ENCODE data around the gene SLITRK2. TPM values are rescaled to one million over a fixed set of nuclear protein-coding genes. Genes with fewer than 3 reads are reported as not detected.

The SLITRK2 gene
- total and polyA plus RNA-seq, 2 donors, result 0.80 to 0.84 TPM

DNA sequence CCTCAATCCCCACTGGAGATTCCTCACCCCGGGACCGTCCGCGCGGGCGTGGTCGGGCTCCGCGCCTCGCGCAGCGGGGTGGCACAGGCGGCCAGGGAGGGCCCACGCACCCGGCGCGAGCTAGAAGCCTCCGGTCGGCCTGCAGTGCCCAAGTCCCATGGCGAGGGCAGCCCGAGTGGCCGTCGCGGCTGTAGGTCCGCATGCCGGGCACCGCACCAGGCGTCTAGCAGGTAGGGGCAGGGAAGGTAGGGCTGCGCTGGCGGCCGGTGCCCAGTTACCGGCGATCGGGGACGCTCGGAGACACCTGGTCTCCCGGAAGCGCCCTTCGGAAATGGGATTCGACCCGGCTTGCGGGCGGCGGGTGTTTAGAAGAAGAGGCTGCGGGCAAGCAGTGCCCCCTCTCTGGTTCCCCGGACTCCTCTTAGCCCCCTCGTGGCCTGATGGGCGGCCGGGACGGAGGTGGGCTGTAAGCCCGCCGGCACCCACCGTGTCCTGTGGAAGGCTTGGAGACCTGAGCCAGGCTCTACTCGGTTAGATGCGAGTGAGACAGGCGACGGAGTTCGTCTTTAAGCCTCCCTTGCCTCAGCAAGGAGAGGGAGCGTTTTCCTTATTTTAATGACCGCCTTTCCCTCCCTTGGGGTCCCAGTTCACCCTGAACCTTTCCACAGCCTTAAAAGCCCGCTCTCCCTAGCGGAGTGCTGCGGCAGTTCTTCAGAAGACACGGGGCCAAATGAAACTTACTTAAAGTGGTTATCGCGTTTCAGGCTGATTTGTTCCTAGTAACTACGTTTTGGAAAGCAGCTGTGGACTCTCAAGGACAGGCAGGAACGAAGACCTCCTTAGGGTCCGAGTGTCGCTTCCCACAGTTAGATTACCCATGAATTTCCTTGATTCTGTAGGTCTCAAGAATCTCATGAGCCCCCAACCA is 821 bp downstream of the SLITRK2 start:
- Histone ChIP-seq H3K27ac (ENCODE audit: low read depth in 1 of 2, low read length in 1 of 2) (no peak overlapping the region), H3K36me3 (ENCODE audit: control insufficient read depth in 2 of 2, insufficient read depth in 2 of 2, low read length in 1 of 2) (no peaks in the 10 kb centered on the region), H3K4me1 (ENCODE audit: control insufficient read depth in 2 of 2, insufficient read depth in 2 of 2, low read length in 2 of 2) (no peaks in the 10 kb centered on the region), H3K27me3 (ENCODE audit: control insufficient read depth in 2 of 2, insufficient read depth in 1 of 2, low read length in 1 of 2) (peaks cover 0 to 54% of the 10 kb centered on the region in 2 donors), H3K4me3 (ENCODE audit: low read length in 2 of 2) (peak overlapping the region; percentile 5 to 11), H3K9me3 (ENCODE audit: control insufficient read depth in 2 of 2, insufficient read depth in 1 of 2, low read length in 1 of 2) (no peaks in the 10 kb centered on the region)
- 3% methylated on average over 70 of the region's 70 CpGs for WGBS
- no peak for DNase-seq (ENCODE audit: low read depth in 6 of 9, low spot score in 9 of 9)

DNA sequence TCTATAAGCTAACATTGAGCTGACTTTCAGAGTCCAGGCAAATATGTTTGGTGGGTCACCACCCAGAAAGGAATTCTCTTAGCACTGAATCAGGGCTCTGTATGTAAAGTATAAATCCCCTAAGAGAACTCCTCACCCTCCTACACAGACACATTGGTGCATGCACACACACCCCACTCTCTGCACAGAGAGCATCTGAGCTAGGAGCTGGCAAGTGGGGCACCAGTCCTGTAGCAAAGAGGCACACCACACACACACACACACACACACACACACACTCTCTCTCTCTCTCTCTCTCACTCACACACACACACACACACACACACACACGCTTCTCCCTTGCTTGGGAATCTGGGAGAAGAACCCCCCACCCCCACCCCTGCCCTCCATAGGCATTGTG is 3.2 kb downstream of the SLITRK2 start:
- Histone ChIP-seq H3K4me3 (ENCODE audit: low read length in 2 of 2) (no peak overlapping the region), H3K27ac (ENCODE audit: low read depth in 1 of 2, low read length in 1 of 2) (no peak overlapping the region), H3K4me1 (ENCODE audit: control insufficient read depth in 2 of 2, insufficient read depth in 2 of 2, low read length in 2 of 2) (no peaks in the 10 kb centered on the region), H3K36me3 (ENCODE audit: control insufficient read depth in 2 of 2, insufficient read depth in 2 of 2, low read length in 1 of 2) (no peaks in the 10 kb centered on the region), H3K27me3 (ENCODE audit: control insufficient read depth in 2 of 2, insufficient read depth in 1 of 2, low read length in 1 of 2) (peaks cover 0 to 54% of the 10 kb centered on the region in 2 donors), H3K9me3 (ENCODE audit: control insufficient read depth in 2 of 2, insufficient read depth in 1 of 2, low read length in 1 of 2) (no peaks in the 10 kb centered on the region)
- 14% methylated on average over 1 of the region's 1 CpG for WGBS
- no peak for DNase-seq (ENCODE audit: low read depth in 6 of 9, low spot score in 9 of 9)

DNA sequence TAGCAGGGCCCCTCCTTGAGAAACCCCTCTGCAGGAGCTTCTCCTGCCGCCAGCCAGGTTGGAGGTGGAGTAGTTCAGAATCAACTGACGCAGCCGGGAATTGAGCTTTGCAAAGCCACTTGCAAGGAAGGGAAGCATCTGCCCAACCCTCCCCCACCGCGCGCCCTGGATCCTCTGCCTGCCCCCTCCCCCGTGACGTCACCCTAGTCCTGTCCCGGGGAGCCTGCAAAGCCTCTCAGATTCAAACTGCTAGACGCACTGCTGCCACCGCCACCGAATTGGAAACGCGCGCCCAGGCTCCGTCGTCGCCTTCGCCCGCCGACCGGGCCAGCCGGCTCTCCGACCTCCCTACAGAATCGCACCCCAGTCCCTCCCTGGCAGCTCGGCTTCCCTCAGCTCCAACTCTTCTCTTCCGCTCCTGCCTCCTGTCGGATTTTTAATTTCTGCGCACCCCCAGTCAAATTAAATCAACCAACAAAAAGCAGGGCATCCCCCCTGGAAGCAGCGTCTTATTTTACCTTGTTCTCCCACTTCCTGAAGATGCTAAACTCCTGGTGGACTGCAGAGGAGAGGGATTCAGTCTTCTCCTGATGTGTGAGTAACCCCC is 3.8 kb downstream of the SLITRK2 start:
- no peak for DNase-seq (ENCODE audit: low read depth in 6 of 9, low spot score in 9 of 9)
- Histone ChIP-seq H3K4me3 (ENCODE audit: low read length in 2 of 2) (no peak overlapping the region), H3K27me3 (ENCODE audit: control insufficient read depth in 2 of 2, insufficient read depth in 1 of 2, low read length in 1 of 2) (peaks cover 0 to 54% of the 10 kb centered on the region in 2 donors), H3K27ac (ENCODE audit: low read depth in 1 of 2, low read length in 1 of 2) (no peak overlapping the region), H3K9me3 (ENCODE audit: control insufficient read depth in 2 of 2, insufficient read depth in 1 of 2, low read length in 1 of 2) (no peaks in the 10 kb centered on the region), H3K36me3 (ENCODE audit: control insufficient read depth in 2 of 2, insufficient read depth in 2 of 2, low read length in 1 of 2) (no peaks in the 10 kb centered on the region), H3K4me1 (ENCODE audit: control insufficient read depth in 2 of 2, insufficient read depth in 2 of 2, low read length in 2 of 2) (no peaks in the 10 kb centered on the region)
- WGBS, result 5% methylated on average over 30 of the region's 30 CpGs

DNA sequence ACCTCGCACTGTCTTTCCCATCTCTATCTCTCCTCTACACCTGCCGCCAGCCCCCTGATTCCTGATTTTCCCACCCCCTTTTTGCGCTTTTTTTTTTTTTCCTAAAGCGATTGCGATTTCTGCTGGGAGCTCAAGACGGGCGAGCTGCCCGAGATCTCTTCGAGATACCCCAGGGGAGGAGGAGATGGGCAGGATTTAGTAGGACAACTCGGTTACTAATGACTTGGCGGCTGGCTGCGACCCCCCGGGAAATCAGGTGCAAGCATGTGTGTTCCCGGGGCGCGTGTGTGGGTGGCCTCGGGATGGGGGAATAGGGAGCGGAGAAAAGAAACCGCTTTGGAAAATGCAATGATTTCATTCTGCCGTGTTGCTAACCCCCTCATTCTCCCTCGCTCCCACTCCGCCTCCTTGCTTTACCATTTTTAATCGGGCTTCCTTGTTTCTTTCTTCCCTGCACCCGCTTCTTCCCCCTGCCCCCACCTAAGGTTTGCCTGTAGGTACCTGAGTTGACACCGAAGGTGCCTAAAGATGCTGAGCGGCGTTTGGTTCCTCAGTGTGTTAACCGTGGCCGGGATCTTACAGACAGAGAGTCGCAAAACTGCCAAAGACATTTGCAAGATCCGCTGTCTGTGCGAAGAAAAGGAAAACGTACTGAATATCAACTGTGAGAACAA is 4.4 kb downstream of the SLITRK2 start:
- H3K27ac ChIP-seq (ENCODE audit: low read depth in 1 of 2, low read length in 1 of 2), result no peak overlapping the region
- no peaks in the 10 kb centered on the region for H3K36me3 ChIP-seq (ENCODE audit: control insufficient read depth in 2 of 2, insufficient read depth in 2 of 2, low read length in 1 of 2)
- 14% methylated on average over 33 of the region's 33 CpGs for WGBS
- H3K9me3 ChIP-seq (ENCODE audit: control insufficient read depth in 2 of 2, insufficient read depth in 1 of 2, low read length in 1 of 2), result no peaks in the 10 kb centered on the region
- peaks cover 0 to 49% of the 10 kb centered on the region in 2 donors for H3K27me3 ChIP-seq (ENCODE audit: control insufficient read depth in 2 of 2, insufficient read depth in 1 of 2, low read length in 1 of 2)
- no peaks in the 10 kb centered on the region for H3K4me1 ChIP-seq (ENCODE audit: control insufficient read depth in 2 of 2, insufficient read depth in 2 of 2, low read length in 2 of 2)
- no peak overlapping the region for H3K4me3 ChIP-seq (ENCODE audit: low read length in 2 of 2)
- no peak for DNase-seq (ENCODE audit: low read depth in 6 of 9, low spot score in 9 of 9)

DNA sequence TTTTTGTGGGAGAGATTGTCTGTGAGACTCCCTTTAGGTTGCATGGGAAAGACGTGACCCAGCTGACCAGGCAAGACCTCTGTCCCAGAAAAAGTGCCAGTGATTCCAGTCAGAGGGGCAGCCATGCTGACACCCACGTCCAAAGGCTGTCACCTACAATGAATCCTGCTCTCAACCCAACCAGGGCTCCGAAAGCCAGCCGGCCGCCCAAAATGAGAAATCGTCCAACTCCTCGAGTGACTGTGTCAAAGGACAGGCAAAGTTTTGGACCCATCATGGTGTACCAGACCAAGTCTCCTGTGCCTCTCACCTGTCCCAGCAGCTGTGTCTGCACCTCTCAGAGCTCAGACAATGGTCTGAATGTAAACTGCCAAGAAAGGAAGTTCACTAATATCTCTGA is 5.5 kb downstream of the SLITRK2 start:
- no peaks in the 10 kb centered on the region for H3K4me1 ChIP-seq (ENCODE audit: control insufficient read depth in 2 of 2, insufficient read depth in 2 of 2, low read length in 2 of 2)
- no peak for DNase-seq (ENCODE audit: low read depth in 6 of 9, low spot score in 9 of 9)
- no peak overlapping the region for H3K4me3 ChIP-seq (ENCODE audit: low read length in 2 of 2)
- no peak overlapping the region for H3K27ac ChIP-seq (ENCODE audit: low read depth in 1 of 2, low read length in 1 of 2)
- WGBS, result 93% methylated on average over 7 of the region's 7 CpGs
- H3K9me3 ChIP-seq (ENCODE audit: control insufficient read depth in 2 of 2, insufficient read depth in 1 of 2, low read length in 1 of 2), result no peaks in the 10 kb centered on the region
- H3K27me3 ChIP-seq (ENCODE audit: control insufficient read depth in 2 of 2, insufficient read depth in 1 of 2, low read length in 1 of 2), result peaks cover 0 to 40% of the 10 kb centered on the region in 2 donors
- no peaks in the 10 kb centered on the region for H3K36me3 ChIP-seq (ENCODE audit: control insufficient read depth in 2 of 2, insufficient read depth in 2 of 2, low read length in 1 of 2)

DNA sequence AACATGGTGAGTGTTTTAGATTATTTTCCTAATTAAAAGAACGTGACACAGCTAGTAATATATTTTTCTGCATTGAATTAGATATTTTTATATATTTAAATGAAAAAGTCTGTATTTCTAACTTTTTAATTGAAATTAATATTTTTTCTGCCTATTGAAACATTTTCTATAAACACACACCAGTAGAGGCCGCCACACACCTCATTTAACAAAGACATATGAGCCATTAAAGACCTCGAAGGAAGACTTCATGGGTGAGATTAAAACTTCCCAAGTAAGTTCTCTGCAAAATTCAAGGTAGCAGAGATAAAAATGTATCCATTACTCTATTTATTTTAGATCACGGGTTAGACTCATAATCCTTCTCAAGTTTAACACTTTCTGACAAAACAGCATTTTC is 8.3 kb downstream of the SLITRK2 start:
- no peak for DNase-seq (ENCODE audit: low read depth in 6 of 9, low spot score in 9 of 9)
- H3K36me3 ChIP-seq (ENCODE audit: control insufficient read depth in 2 of 2, insufficient read depth in 2 of 2, low read length in 1 of 2), result no peaks in the 10 kb centered on the region
- H3K9me3 ChIP-seq (ENCODE audit: control insufficient read depth in 2 of 2, insufficient read depth in 1 of 2, low read length in 1 of 2), result no peaks in the 10 kb centered on the region
- H3K4me1 ChIP-seq (ENCODE audit: control insufficient read depth in 2 of 2, insufficient read depth in 2 of 2, low read length in 2 of 2), result no peaks in the 10 kb centered on the region
- H3K4me3 ChIP-seq (ENCODE audit: low read length in 2 of 2), result no peak overlapping the region
- peaks cover 0 to 21% of the 10 kb centered on the region in 2 donors for H3K27me3 ChIP-seq (ENCODE audit: control insufficient read depth in 2 of 2, insufficient read depth in 1 of 2, low read length in 1 of 2)
- WGBS, result 15% methylated on average over 4 of the region's 4 CpGs
- no peak overlapping the region for H3K27ac ChIP-seq (ENCODE audit: low read depth in 1 of 2, low read length in 1 of 2)

DNA sequence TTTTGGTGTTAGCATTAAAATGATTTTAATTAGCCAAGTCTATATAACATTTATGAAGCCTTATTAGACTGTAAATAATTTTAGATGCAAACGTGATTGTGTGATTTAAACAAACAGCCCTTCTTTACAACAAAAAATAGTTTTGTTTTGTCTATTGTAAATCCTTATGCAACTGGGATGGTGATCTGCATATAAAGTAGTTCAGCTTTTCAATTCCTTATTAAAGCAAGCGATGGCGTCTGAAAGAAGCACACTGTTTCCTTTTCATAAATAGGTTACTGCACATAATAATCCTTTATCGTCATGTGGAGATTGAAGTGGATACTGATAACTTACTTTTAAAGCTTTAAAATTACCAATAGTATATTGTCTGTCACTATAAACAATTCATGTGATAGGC is 8.8 kb downstream of the SLITRK2 start:
- Histone ChIP-seq H3K4me3 (ENCODE audit: low read length in 2 of 2) (no peak overlapping the region), H3K27ac (ENCODE audit: low read depth in 1 of 2, low read length in 1 of 2) (no peak overlapping the region), H3K36me3 (ENCODE audit: control insufficient read depth in 2 of 2, insufficient read depth in 2 of 2, low read length in 1 of 2) (no peaks in the 10 kb centered on the region), H3K4me1 (ENCODE audit: control insufficient read depth in 2 of 2, insufficient read depth in 2 of 2, low read length in 2 of 2) (no peaks in the 10 kb centered on the region), H3K9me3 (ENCODE audit: control insufficient read depth in 2 of 2, insufficient read depth in 1 of 2, low read length in 1 of 2) (no peaks in the 10 kb centered on the region), H3K27me3 (ENCODE audit: control insufficient read depth in 2 of 2, insufficient read depth in 1 of 2, low read length in 1 of 2) (peaks cover 0 to 16% of the 10 kb centered on the region in 2 donors)
- WGBS, result 93% methylated on average over 4 of the region's 4 CpGs
- DNase-seq (ENCODE audit: low read depth in 6 of 9, low spot score in 9 of 9), result no peak

DNA sequence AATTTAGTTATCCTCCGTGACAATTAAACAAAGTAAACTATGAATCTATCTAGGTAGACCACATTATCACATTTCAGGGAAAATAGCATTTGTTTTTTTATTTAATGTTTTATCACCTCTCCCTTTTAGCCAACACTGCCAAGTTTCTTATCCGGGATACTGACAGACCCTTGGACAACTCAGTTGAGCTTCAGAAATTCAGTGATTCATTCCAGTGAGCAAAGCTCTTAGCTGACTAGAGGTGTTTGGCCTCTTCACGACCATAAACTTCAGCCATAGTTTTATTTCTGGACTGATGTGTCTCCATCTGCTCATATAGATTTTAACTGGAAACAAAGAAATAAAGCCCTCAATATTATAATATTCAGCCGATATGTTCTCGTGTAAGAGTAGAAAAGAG is 15.2 kb downstream of the SLITRK2 start:
- Histone ChIP-seq H3K4me1 (ENCODE audit: control insufficient read depth in 2 of 2, insufficient read depth in 2 of 2, low read length in 2 of 2) (no peaks in the 10 kb centered on the region), H3K27ac (ENCODE audit: low read depth in 1 of 2, low read length in 1 of 2) (no peak overlapping the region), H3K36me3 (ENCODE audit: control insufficient read depth in 2 of 2, insufficient read depth in 2 of 2, low read length in 1 of 2) (no peaks in the 10 kb centered on the region), H3K4me3 (ENCODE audit: low read length in 2 of 2) (no peak overlapping the region), H3K9me3 (ENCODE audit: control insufficient read depth in 2 of 2, insufficient read depth in 1 of 2, low read length in 1 of 2) (no peaks in the 10 kb centered on the region), H3K27me3 (ENCODE audit: control insufficient read depth in 2 of 2, insufficient read depth in 1 of 2, low read length in 1 of 2) (no peaks in the 10 kb centered on the region)
- 91% methylated on average over 5 of the region's 5 CpGs for WGBS
- DNase-seq (ENCODE audit: low read depth in 6 of 9, low spot score in 9 of 9), result no peak

DNA sequence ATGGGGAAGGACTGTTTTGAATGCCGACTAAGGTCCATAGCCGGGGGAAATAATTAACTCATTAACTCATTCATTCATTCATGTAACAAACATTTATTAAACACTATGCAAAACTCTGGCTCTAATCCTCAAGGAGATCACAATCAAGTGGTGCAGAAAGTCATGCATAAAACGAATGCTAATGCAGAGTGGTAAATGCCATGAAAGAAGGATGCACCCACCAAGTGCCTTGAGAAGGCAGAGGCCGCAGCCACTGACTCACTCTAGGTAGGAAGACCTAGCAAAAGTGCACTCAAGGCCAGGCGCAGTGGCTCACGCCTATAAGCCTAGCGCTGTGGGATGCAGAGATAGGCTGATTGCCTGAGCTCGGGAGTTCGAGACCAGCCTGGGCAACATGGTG is 22.9 kb downstream of the SLITRK2 start:
- no peaks in the 10 kb centered on the region for H3K36me3 ChIP-seq (ENCODE audit: control insufficient read depth in 2 of 2, insufficient read depth in 2 of 2, low read length in 1 of 2)
- no peak overlapping the region for H3K27ac ChIP-seq (ENCODE audit: low read depth in 1 of 2, low read length in 1 of 2)
- H3K4me3 ChIP-seq (ENCODE audit: low read length in 2 of 2), result no peak overlapping the region
- H3K4me1 ChIP-seq (ENCODE audit: control insufficient read depth in 2 of 2, insufficient read depth in 2 of 2, low read length in 2 of 2), result no peaks in the 10 kb centered on the region
- WGBS, result 92% methylated on average over 9 of the region's 9 CpGs
- no peak for DNase-seq (ENCODE audit: low read depth in 6 of 9, low spot score in 9 of 9)
- no peaks in the 10 kb centered on the region for H3K9me3 ChIP-seq (ENCODE audit: control insufficient read depth in 2 of 2, insufficient read depth in 1 of 2, low read length in 1 of 2)
- no peaks in the 10 kb centered on the region for H3K27me3 ChIP-seq (ENCODE audit: control insufficient read depth in 2 of 2, insufficient read depth in 1 of 2, low read length in 1 of 2)
